CD4-positive, alpha-beta memory T cell (primary cell): ENCODE measurements around the gene ZBTB9. TPM values are rescaled to one million over a fixed set of nuclear protein-coding genes. Genes with fewer than 3 reads are reported as not detected.
A peak's percentile ranks its signal among the peaks of the same experiment; 100 is the strongest.

Experiments
- CTCF ChIA-PET: fragments of 350-600 bp; sonication (Branson Sonifier 250); formaldehyde crosslinking; loops from one replicate; lab custom pipeline; 2021; ENCODE audit warnings: inconsistent platforms; ENCODE audit not compliant: partially characterized antibody; lab: Charles Lee
- POLR2A ChIA-PET: fragments of 350-600 bp; sonication (Branson Sonifier 250); formaldehyde crosslinking; loops from one replicate; lab custom pipeline; 2021; ENCODE audit not compliant: partially characterized antibody; lab: Charles Lee
- DNase-seq, 5 donors: peaks; one replicate each; pipeline versions ENCODE4 v3.0.0 to v3.0.0-alpha.2; 2020 to 2022; ENCODE audit warnings: mixed read lengths in 1 of 5
- H3K27ac ChIP-seq: one replicate; pipeline ENCODE4 v1.7.0; 2013; ENCODE audit warnings: low read depth, low read length
- H3K27me3 ChIP-seq: 2 replicates; pipeline ENCODE4 v1.7.0; 2013; ENCODE audit warnings: mild to moderate bottlenecking, low read length, moderate library complexity; ENCODE audit not compliant: insufficient read depth
- H3K36me3 ChIP-seq: 2 replicates; pipeline ENCODE4 v1.7.0; 2013; ENCODE audit warnings: mild to moderate bottlenecking, low read length, moderate library complexity; ENCODE audit not compliant: insufficient read depth
- H3K4me1 ChIP-seq: 2 replicates; pipeline ENCODE4 v1.7.0; 2013; ENCODE audit warnings: mild to moderate bottlenecking, low read length, moderate library complexity; ENCODE audit not compliant: insufficient read depth
- H3K4me3 ChIP-seq, 2 donors: one replicate each; pipeline ENCODE4 v1.7.0; 2013; ENCODE audit warnings: low read length in 2 of 2, mild to moderate bottlenecking in 1 of 2
- H3K9me3 ChIP-seq, 2 donors: one replicate each; pipeline ENCODE4 v1.7.0; 2013; ENCODE audit warnings: low read length in 2 of 2, control low read depth in 1 of 2; ENCODE audit not compliant: control insufficient read depth in 1 of 2
- H3K27ac Mint-ChIP-seq, 7 donors: one replicate each; pipeline ENCODE4 v1.8.0; 2020 to 2021; ENCODE audit warnings: mixed read lengths in 7 of 7, mild to moderate bottlenecking in 6 of 7, inconsistent platforms in 3 of 7, moderate library complexity in 3 of 7
- H3K27me3 Mint-ChIP-seq, 2 donors: one replicate each; pipeline ENCODE4 v1.8.0; 2020 to 2021; ENCODE audit warnings: mixed read lengths in 2 of 2
- H3K36me3 Mint-ChIP-seq, 2 donors: one replicate each; pipeline ENCODE4 v1.8.0; 2020 to 2021; ENCODE audit warnings: mixed read lengths in 2 of 2, inconsistent platforms in 1 of 2, mild to moderate bottlenecking in 1 of 2
- H3K4me1 Mint-ChIP-seq, 4 donors: one replicate each; pipeline ENCODE4 v1.8.0; 2020 to 2021; ENCODE audit warnings: mixed read lengths in 4 of 4, mild to moderate bottlenecking in 1 of 4
- H3K4me3 Mint-ChIP-seq, 8 donors: one replicate each; pipeline ENCODE4 v1.8.0; 2020 to 2021; ENCODE audit warnings: mixed read lengths in 8 of 8, mild to moderate bottlenecking in 7 of 8, moderate library complexity in 6 of 8, inconsistent platforms in 3 of 8
- H3K9me3 Mint-ChIP-seq, 8 donors: one replicate each; pipeline ENCODE4 v1.8.0; 2020 to 2021; ENCODE audit warnings: mixed read lengths in 8 of 8, mild to moderate bottlenecking in 5 of 8, inconsistent platforms in 3 of 8, moderate library complexity in 1 of 8
- intact Hi-C: fragments of 100-400 bp; cut with micrococcal nuclease; formaldehyde crosslinking; loops from one replicate; pipeline ENCODE4 v1.15.1; 2023
- polyA plus RNA-seq, 2 donors: library from polyadenylated mRNA; unstranded; fragments of 300-500 nt; fragmentation: Illumina TruSeq; gene quantifications; one replicate each; pipeline ENCODE4 v1.2.3, GENCODE V29; 2021
- total RNA-seq, 2 experiments: library from RNA; stranded (reverse); gene quantifications; one replicate each; pipeline ENCODE4 v1.2.3, GENCODE V29; 2021

ZBTB9 gene
- total and polyA plus RNA-seq, 4 experiments from 2014 or later, result 5.7 to 12.8 (median 11.8) TPM

DNA sequence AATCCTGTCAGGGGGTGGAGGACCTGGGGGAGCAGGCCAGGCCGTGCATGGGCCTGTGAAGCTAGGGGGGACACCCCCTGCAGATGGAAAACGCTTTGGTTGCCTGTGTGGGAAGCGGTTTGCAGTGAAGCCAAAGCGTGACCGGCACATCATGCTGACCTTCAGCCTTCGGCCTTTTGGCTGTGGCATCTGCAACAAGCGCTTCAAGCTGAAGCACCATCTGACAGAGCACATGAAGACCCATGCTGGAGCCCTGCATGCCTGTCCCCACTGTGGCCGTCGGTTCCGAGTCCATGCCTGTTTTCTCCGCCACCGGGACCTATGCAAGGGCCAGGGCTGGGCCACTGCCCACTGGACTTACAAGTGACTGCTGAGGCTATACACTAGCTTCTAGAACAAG is 1.8 kb downstream of the ZBTB9 start:
- no peak for DNase-seq
- H3K4me1 ChIP-seq, result peaks cover 29% of the 10 kb centered on the region
- peak overlapping the region in 4 of 7 donors; percentile 8 to 41 (median 36) for H3K27ac Mint-ChIP-seq
- H3K36me3 ChIP-seq, result peaks cover 7% of the 10 kb centered on the region
- H3K4me3 ChIP-seq, result no peak overlapping the region
- H3K27ac ChIP-seq, result no peak overlapping the region
- H3K36me3 Mint-ChIP-seq, result peaks cover 11 to 31% of the 10 kb centered on the region in 2 donors
- H3K9me3 Mint-ChIP-seq, result no peaks in the 10 kb centered on the region
- CTCF ChIA-PET, result no interaction called here
- no peaks in the 10 kb centered on the region for H3K9me3 ChIP-seq
- H3K4me3 Mint-ChIP-seq, result peak overlapping the region in 5 of 8 donors; percentile 28 to 68 (median 40)
- POLR2A ChIA-PET, result interaction anchor here (0.7 to 1.1 kb wide), 2 partner anchors 30 to 39 kb away, joined by 3 read pairs; no protein-coding TSS in a partner anchor
- no peaks in the 10 kb centered on the region for H3K27me3 ChIP-seq
- intact Hi-C loops, result loop anchor here (10.0 kb wide), 1 partner anchor 259 kb away; the partner anchor contains the start of gene UQCC2
- H3K4me1 Mint-ChIP-seq, result peaks cover 14 to 43% (median 25%) of the 10 kb centered on the region in 4 donors
- H3K27me3 Mint-ChIP-seq, result no peaks in the 10 kb centered on the region

DNA sequence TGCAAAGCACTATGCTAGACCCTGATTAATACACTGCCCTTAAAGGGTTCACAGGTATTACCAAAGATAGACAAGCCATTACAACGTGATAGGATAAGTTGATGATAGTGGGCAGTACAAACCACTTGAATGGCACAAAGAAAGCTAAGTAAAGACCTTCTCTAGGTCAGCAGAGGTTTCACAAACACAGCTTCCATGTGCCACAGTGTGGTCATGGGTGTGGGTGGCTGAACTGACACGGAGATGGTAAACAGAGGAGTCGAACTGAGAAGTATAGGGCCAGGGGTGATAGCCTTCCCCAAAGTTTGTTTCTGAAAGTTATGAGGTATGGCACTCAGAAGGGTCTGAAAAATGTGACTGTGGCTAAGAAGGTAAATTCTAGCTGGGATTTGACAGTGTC is 4.3 kb downstream of the ZBTB9 start:
- no peak overlapping the region for H3K4me3 Mint-ChIP-seq

DNA sequence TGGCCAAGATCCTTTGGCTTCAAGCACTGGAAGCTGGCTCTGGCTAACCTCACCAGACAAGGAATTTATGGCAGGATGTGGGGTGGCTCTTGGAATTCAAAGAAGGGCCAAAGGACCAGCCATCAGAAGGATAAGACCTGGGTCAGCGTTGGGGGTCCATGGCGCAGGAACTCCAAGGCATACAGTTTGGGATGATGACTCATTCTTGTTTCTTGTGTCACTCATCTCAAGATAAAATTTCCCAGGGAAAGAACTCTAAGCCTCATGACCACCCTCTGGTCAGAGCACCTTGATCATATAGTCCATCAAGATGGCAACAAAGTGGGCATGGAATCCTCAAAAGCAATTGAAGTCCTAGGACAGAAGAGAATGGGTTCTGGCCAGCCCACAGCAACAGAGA is 4.8 kb downstream of the ZBTB9 start:
- ChIA-PET POLR2A (no interaction called here), CTCF (no interaction called here)
- intact Hi-C loops, result loop anchor here (10.0 kb wide), 1 partner anchor 256 kb away; the partner anchor contains the start of gene UQCC2
- no peaks in the 10 kb centered on the region for H3K9me3 Mint-ChIP-seq
- H3K27ac Mint-ChIP-seq, result no peak overlapping the region
- no peak for DNase-seq
- Histone ChIP-seq H3K36me3 (peaks cover 7% of the 10 kb centered on the region), H3K4me1 (peaks cover 13% of the 10 kb centered on the region), H3K27ac (no peak overlapping the region), H3K4me3 (no peak overlapping the region), H3K9me3 (no peaks in the 10 kb centered on the region), H3K27me3 (no peaks in the 10 kb centered on the region)
- peaks cover 11 to 27% of the 10 kb centered on the region in 2 donors for H3K36me3 Mint-ChIP-seq
- peaks cover 0 to 3% of the 10 kb centered on the region in 2 donors for H3K27me3 Mint-ChIP-seq
- H3K4me1 Mint-ChIP-seq, result peaks cover 6 to 30% (median 14%) of the 10 kb centered on the region in 4 donors
- no peak overlapping the region for H3K4me3 Mint-ChIP-seq

More for the DNA sequence above, 4.3 kb downstream of the ZBTB9 start:
- POLR2A ChIA-PET, result no interaction called here
- H3K9me3 ChIP-seq, result no peaks in the 10 kb centered on the region
- Mint-ChIP-seq H3K27ac (peak overlapping the region in 1 of 7 donors; percentile 24), H3K27me3 (peaks cover 0 to 2% of the 10 kb centered on the region in 2 donors), H3K9me3 (no peaks in the 10 kb centered on the region), H3K36me3 (peaks cover 11 to 29% of the 10 kb centered on the region in 2 donors), H3K4me1 (peaks cover 6 to 34% (median 17%) of the 10 kb centered on the region in 4 donors)
- DNase-seq, result no peak
- H3K4me1 ChIP-seq, result peaks cover 17% of the 10 kb centered on the region
- peaks cover 7% of the 10 kb centered on the region for H3K36me3 ChIP-seq
- no peaks in the 10 kb centered on the region for H3K27me3 ChIP-seq
- H3K4me3 ChIP-seq, result no peak overlapping the region
- CTCF ChIA-PET, result no interaction called here
- H3K27ac ChIP-seq, result no peak overlapping the region
- intact Hi-C loops, result loop anchor here (10.0 kb wide), 1 partner anchor 256 kb away; the partner anchor contains the start of gene UQCC2

DNA sequence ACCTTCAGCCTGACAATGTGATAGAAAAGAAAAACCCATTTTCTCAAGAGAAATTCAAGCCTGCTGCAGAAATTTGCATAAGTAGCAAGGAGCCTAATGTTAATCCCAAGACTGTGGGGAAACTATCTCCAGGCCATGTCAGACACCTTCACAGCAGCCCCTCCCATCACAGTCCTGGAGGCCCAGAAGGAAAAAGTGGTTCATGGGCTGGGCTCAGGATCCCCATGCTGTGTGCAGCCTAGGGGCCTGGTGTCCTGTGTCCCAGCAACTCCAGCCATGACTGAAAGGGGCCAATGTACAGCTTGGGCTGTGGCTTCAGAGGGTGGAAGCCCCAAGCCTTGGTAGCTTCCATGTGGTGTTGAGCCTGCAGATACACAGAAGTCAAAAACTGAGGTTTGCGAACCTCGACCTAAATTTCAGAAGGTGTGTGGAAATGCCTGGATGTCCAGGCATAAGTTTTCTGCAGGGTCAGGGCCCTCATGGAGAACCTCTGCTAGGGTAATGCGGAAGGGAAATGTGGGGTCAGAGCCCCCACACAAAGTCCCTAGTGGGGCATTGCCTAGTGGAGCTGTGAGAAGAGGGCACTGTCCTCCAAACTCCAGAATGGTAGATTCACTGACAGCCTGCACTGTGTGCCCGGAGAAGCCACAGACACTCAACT is 11.8 kb downstream of the ZBTB9 start:
- DNase-seq, result no peak
- intact Hi-C loops, result no loop called here
- Mint-ChIP-seq H3K4me3 (no peak overlapping the region), H3K27ac (no peak overlapping the region), H3K9me3 (no peaks in the 10 kb centered on the region), H3K27me3 (peaks cover 0 to 3% of the 10 kb centered on the region in 2 donors), H3K4me1 (no peaks in the 10 kb centered on the region), H3K36me3 (no peaks in the 10 kb centered on the region)
- Histone ChIP-seq H3K4me3 (no peak overlapping the region), H3K27me3 (no peaks in the 10 kb centered on the region), H3K9me3 (no peaks in the 10 kb centered on the region), H3K4me1 (no peaks in the 10 kb centered on the region), H3K27ac (no peak overlapping the region), H3K36me3 (no peaks in the 10 kb centered on the region)
- POLR2A ChIA-PET, result no interaction called here
- CTCF ChIA-PET, result interaction anchor here (1.0 kb wide), 1 partner anchor 16 kb away, joined by 3 read pairs; no protein-coding TSS in a partner anchor

DNA sequence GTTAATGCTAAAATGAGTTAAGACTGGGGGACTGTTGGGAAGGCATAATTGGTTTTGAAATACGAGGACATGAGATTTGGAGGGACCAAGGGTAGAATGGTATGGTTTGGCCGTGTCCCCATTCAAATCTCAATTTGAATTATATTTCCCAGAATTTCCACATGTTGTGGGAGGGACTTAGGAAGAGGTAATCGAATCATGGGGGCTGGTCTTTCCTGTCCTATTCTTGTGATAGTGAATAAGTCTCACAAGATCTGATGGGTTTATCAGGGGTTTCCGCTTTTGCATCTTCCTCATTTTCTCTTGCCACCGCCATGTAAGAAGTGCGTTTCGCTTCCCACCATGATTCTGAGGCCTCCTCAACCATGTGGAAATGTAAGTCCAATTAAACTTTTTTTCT is 12.7 kb downstream of the ZBTB9 start:
- no peaks in the 10 kb centered on the region for H3K9me3 ChIP-seq
- H3K4me1 ChIP-seq, result no peaks in the 10 kb centered on the region
- ChIA-PET POLR2A (no interaction called here), CTCF (interaction anchor here (1.0 kb wide), 1 partner anchor 15 kb away, joined by 3 read pairs; no protein-coding TSS in a partner anchor)
- H3K4me3 ChIP-seq, result no peak overlapping the region
- Mint-ChIP-seq H3K9me3 (no peaks in the 10 kb centered on the region), H3K27me3 (peaks cover 0 to 3% of the 10 kb centered on the region in 2 donors), H3K36me3 (no peaks in the 10 kb centered on the region), H3K4me3 (no peak overlapping the region), H3K4me1 (no peaks in the 10 kb centered on the region), H3K27ac (peak overlapping the region in 1 of 7 donors; percentile 35)
- no peaks in the 10 kb centered on the region for H3K36me3 ChIP-seq
- DNase-seq, result no peak
- H3K27me3 ChIP-seq, result no peaks in the 10 kb centered on the region
- no peak overlapping the region for H3K27ac ChIP-seq
- intact Hi-C loops, result no loop called here

DNA sequence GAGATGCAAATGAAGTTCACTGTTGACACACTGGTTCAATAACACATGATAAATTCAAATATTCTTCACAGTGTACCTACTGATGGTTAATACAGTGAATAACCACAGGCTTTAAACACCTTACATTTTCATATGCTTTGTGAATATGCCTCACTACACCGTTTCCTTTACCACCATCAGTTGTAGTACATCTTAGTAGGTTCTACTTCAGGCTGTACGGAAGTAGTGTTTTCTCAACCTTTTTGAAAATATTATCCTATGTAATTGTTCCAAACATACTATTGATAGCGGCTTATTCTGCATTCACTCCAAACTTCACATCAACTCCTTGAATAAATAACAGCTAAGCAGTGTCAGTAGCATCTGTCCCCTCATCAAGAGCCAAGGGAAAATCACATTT is 15.3 kb downstream of the ZBTB9 start:
- intact Hi-C loops, result no loop called here
- H3K4me3 Mint-ChIP-seq, result no peak overlapping the region
- Histone ChIP-seq H3K36me3 (no peaks in the 10 kb centered on the region), H3K4me3 (no peak overlapping the region), H3K27me3 (no peaks in the 10 kb centered on the region), H3K9me3 (no peaks in the 10 kb centered on the region), H3K27ac (no peak overlapping the region), H3K4me1 (no peaks in the 10 kb centered on the region)
- ChIA-PET POLR2A (no interaction called here), CTCF (no interaction called here)
- H3K4me1 Mint-ChIP-seq, result no peaks in the 10 kb centered on the region
- H3K27ac Mint-ChIP-seq, result no peak overlapping the region
- H3K27me3 Mint-ChIP-seq, result no peaks in the 10 kb centered on the region
- no peaks in the 10 kb centered on the region for H3K9me3 Mint-ChIP-seq
- H3K36me3 Mint-ChIP-seq, result no peaks in the 10 kb centered on the region
- no peak for DNase-seq

DNA sequence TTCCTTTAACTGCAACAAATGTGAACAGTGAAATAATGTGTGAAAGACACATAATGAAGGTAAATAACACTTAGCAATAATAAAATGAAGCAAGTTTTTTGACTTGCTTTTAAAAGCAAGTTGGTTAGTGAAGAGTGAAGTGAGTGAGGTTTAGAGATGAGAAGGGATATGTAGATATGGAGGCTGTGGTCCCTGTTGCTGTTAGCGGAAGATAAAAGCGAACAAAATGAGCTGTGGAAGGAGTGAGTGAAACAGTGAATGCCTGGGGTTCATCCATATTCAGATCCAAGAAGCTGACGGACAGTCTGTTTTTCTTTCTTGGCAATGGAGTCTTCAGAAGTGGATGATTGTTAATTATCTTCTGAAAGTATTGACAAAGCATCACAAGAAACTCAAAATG is 23.5 kb downstream of the ZBTB9 start:
- CTCF ChIA-PET, result no interaction called here
- H3K27ac Mint-ChIP-seq, result peak overlapping the region in 1 of 7 donors; percentile 44

More for the DNA sequence above, 23.5 kb downstream of the ZBTB9 start:
- Histone ChIP-seq H3K27me3 (no peaks in the 10 kb centered on the region), H3K36me3 (no peaks in the 10 kb centered on the region), H3K4me3 (no peak overlapping the region), H3K4me1 (no peaks in the 10 kb centered on the region), H3K27ac (no peak overlapping the region), H3K9me3 (no peaks in the 10 kb centered on the region)
- Mint-ChIP-seq H3K4me3 (no peak overlapping the region), H3K36me3 (no peaks in the 10 kb centered on the region), H3K9me3 (no peaks in the 10 kb centered on the region), H3K27me3 (peaks cover 0 to 5% of the 10 kb centered on the region in 2 donors), H3K4me1 (no peaks in the 10 kb centered on the region)
- DNase-seq, result no peak
- intact Hi-C loops, result no loop called here
- POLR2A ChIA-PET, result no interaction called here
